H1 (cell line): Measurements from ENCODE around the gene DLGAP5. TPM values are rescaled to one million over a fixed set of nuclear protein-coding genes. Genes with fewer than 3 reads are reported as not detected.

Source experiments
- CTCF ChIA-PET: fragments of 300-600 bp; sonication (Branson Sonifier 250); formaldehyde crosslinking; loops from one replicate; lab custom pipeline; 2021; ENCODE audit not compliant: partially characterized antibody; lab: Charles Lee
- POLR2A ChIA-PET: fragments of 300-600 bp; sonication (Branson Sonifier 250); formaldehyde crosslinking; loops from one replicate; lab custom pipeline; 2021; ENCODE audit warnings: inconsistent platforms; ENCODE audit not compliant: partially characterized antibody; lab: Charles Lee
- DNase-seq, 2 experiments: peaks; one replicate each; pipeline versions ENCODE4 v3.0.0 to v3.0.0-alpha.2; 2010 to 2022; ENCODE audit warnings: low spot score in 2 of 2, low read depth in 1 of 2, mixed read lengths in 1 of 2
- FAIRE-seq: peaks from 2 replicates; lab custom pipeline; 2011; peaks lifted over from hg19 to GRCh38; lab: Jason Lieb, UNC
- H2AFZ ChIP-seq: 2 replicates; pipeline ENCODE4 v1.8.1; 2012; ENCODE audit warnings: low read length, inconsistent platforms
- H2AK5ac ChIP-seq: 2 replicates; pipeline ENCODE4 v1.6.1; 2013; ENCODE audit warnings: low read depth, low read length
- H2BK120ac ChIP-seq: replicated peaks from 2 replicates; pipeline ENCODE3; 2013; ENCODE audit warnings: low read depth, low read length, inconsistent platforms
- H2BK12ac ChIP-seq: 2 replicates; pipeline ENCODE4 v1.6.1; 2013; ENCODE audit warnings: low read depth, low read length
- H2BK15ac ChIP-seq: 2 replicates; pipeline ENCODE4 v1.6.1; 2013; ENCODE audit warnings: low read length
- H2BK20ac ChIP-seq: 2 replicates; pipeline ENCODE4 v1.6.1; 2013; ENCODE audit warnings: low read length
- H2BK5ac ChIP-seq: 2 replicates; pipeline ENCODE4 v1.6.1; 2013; ENCODE audit warnings: low read depth, low read length
- H3K14ac ChIP-seq: 2 replicates; pipeline ENCODE4 v1.6.1; 2013; ENCODE audit warnings: inconsistent platforms; ENCODE audit not compliant: insufficient read length
- H3K18ac ChIP-seq: 2 replicates; pipeline ENCODE4 v1.6.1; 2013; ENCODE audit warnings: low read length; ENCODE audit errors: extremely low read depth
- H3K23ac ChIP-seq: 2 replicates; pipeline ENCODE4 v1.6.1; 2013; ENCODE audit warnings: inconsistent platforms; ENCODE audit not compliant: insufficient read length
- H3K23me2 ChIP-seq: 2 replicates; pipeline ENCODE4 v1.6.1; 2013; ENCODE audit warnings: low read depth, low read length
- H3K27ac ChIP-seq: 2 replicates; pipeline ENCODE4 v1.6.1; 2011; ENCODE audit warnings: low read depth, low read length, inconsistent platforms
- H3K27me3 ChIP-seq, 4 experiments: replicated peaks in 1 of 4; 1 replicate in 1 of 4; 2 replicates in 3 of 4; pipeline versions ENCODE4 v1.6.1 to v1.8.1; 2011 to 2013; ENCODE audit warnings: low read length in 3 of 4, mild to moderate bottlenecking in 3 of 4, inconsistent platforms in 2 of 4, mixed read lengths in 2 of 4, moderate library complexity in 1 of 4; ENCODE audit not compliant: control insufficient read depth in 3 of 4, insufficient read depth in 3 of 4; ENCODE audit errors: extremely low read depth in 1 of 4
- H3K36me3 ChIP-seq, 4 experiments: 2 replicates each; pipeline versions ENCODE4 v1.6.1 to v1.8.1; 2011 to 2013; ENCODE audit warnings: mild to moderate bottlenecking in 4 of 4, low read length in 3 of 4, moderate library complexity in 2 of 4, control low read depth in 1 of 4, inconsistent platforms in 1 of 4; ENCODE audit not compliant: insufficient read depth in 4 of 4, control insufficient read depth in 2 of 4
- H3K4ac ChIP-seq: replicated peaks from 2 replicates; pipeline ENCODE3; 2013; ENCODE audit warnings: low read length, low read depth, mixed read lengths, inconsistent platforms; ENCODE audit not compliant: insufficient read length
- H3K4me1 ChIP-seq, 4 experiments: replicated peaks in 1 of 4; 1 replicate in 1 of 4; 2 replicates in 3 of 4; pipeline versions ENCODE4 v1.6.1 to v1.8.1; 2011 to 2013; ENCODE audit warnings: low read length in 3 of 4, inconsistent platforms in 2 of 4, mixed read lengths in 1 of 4; ENCODE audit not compliant: insufficient read depth in 4 of 4, control insufficient read depth in 3 of 4
- H3K4me2 ChIP-seq, 2 experiments: 2 replicates each; pipeline versions ENCODE4 v1.6.1 to v1.8.1; 2011 to 2013; ENCODE audit warnings: low read depth in 2 of 2, low read length in 2 of 2, control low read depth in 1 of 2, inconsistent platforms in 1 of 2, mild to moderate bottlenecking in 1 of 2; ENCODE audit not compliant: insufficient read depth in 1 of 2
- H3K4me3 ChIP-seq, 4 experiments: fragments of 200-600, 300-600 bp in 1 of 4; sonication (generic), shearing (Covaris generic), sonication (Bioruptor Twin) in 1 of 4; 2 replicates each; pipeline versions ENCODE4 v1.5.1 to v1.8.1; 2011 to 2016; ENCODE audit warnings: low read length in 4 of 4, low read depth in 3 of 4, control low read depth in 2 of 4, inconsistent platforms in 2 of 4, mild to moderate bottlenecking in 2 of 4, mixed read lengths in 1 of 4, moderate library complexity in 1 of 4; ENCODE audit not compliant: insufficient read depth in 2 of 4; ENCODE audit errors: extremely low read depth in 1 of 4
- H3K56ac ChIP-seq: replicated peaks from 2 replicates; pipeline ENCODE3; 2013; ENCODE audit warnings: low read depth, mild to moderate bottlenecking, mixed read lengths, low read length, inconsistent platforms; ENCODE audit not compliant: insufficient read length
- H3K79me1 ChIP-seq: 2 replicates; pipeline ENCODE4 v1.6.1; 2013; ENCODE audit warnings: low read depth, low read length, control low read depth
- H3K79me2 ChIP-seq, 2 experiments: 2 replicates each; pipeline versions ENCODE4 v1.6.1 to v1.8.1; 2012 to 2013; ENCODE audit warnings: low read length in 2 of 2, mild to moderate bottlenecking in 2 of 2, inconsistent platforms in 1 of 2; ENCODE audit not compliant: insufficient read depth in 2 of 2, control insufficient read depth in 1 of 2
- H3K9ac ChIP-seq, 4 experiments: replicated peaks in 1 of 4; 1 replicate in 1 of 4; 2 replicates in 3 of 4; pipeline versions ENCODE4 v1.6.1 to v1.8.1; 2011 to 2013; ENCODE audit warnings: low read depth in 3 of 4, low read length in 3 of 4, control low read depth in 2 of 4, mild to moderate bottlenecking in 2 of 4, moderate library complexity in 2 of 4, inconsistent platforms in 1 of 4; ENCODE audit errors: extremely low read depth in 1 of 4
- H3K9me3 ChIP-seq, 2 experiments: 2 replicates each; pipeline versions ENCODE4 v1.6.1 to v1.8.1; 2012 to 2013; ENCODE audit warnings: mild to moderate bottlenecking in 2 of 2, moderate library complexity in 2 of 2, control low read depth in 1 of 2, inconsistent platforms in 1 of 2, low read depth in 1 of 2, low read length in 1 of 2, mixed read lengths in 1 of 2; ENCODE audit not compliant: insufficient read depth in 2 of 2
- H4K20me1 ChIP-seq, 2 experiments: replicated peaks in 1 of 2; 2 replicates each; pipeline versions ENCODE3 to v1.8.1; 2011 to 2013; ENCODE audit warnings: inconsistent platforms in 2 of 2, low read length in 2 of 2, mild to moderate bottlenecking in 1 of 2; ENCODE audit not compliant: insufficient read depth in 2 of 2, control insufficient read depth in 1 of 2
- H4K5ac ChIP-seq: 2 replicates; pipeline ENCODE4 v1.6.1; 2013; ENCODE audit warnings: low read length, low read depth, mixed read lengths, inconsistent platforms; ENCODE audit not compliant: insufficient read length
- H4K8ac ChIP-seq: 2 replicates; pipeline ENCODE4 v1.8.0; 2013; ENCODE audit warnings: mild to moderate bottlenecking, moderate library complexity, low read length, inconsistent platforms; ENCODE audit not compliant: insufficient read depth; ENCODE audit errors: extremely low read depth
- H4K91ac ChIP-seq: replicated peaks from 2 replicates; pipeline ENCODE3; 2013; ENCODE audit warnings: low read length, mixed read lengths, inconsistent platforms; ENCODE audit not compliant: insufficient read length
- ATF3 ChIP-seq: IDR thresholded peaks from 2 replicates; pipeline ENCODE4 v1.6.1; 2011; ENCODE audit warnings: low read depth, mild to moderate bottlenecking, low read length; ENCODE audit not compliant: insufficient read depth
- CHD1 ChIP-seq: IDR thresholded peaks from 2 replicates; pipeline ENCODE4 v1.6.1; 2012; ENCODE audit warnings: low read depth, low read length, improper control_type of control experiment
- CTCF ChIP-seq, 3 experiments: IDR thresholded peaks; 1 replicate in 2 of 3; 2 replicates in 1 of 3; pipeline versions ENCODE4 v1.5.1 to v1.6.1; 2011; ENCODE audit warnings: low read length in 3 of 3, mild to moderate bottlenecking in 3 of 3, inconsistent platforms in 2 of 3, low read depth in 1 of 3, moderate library complexity in 1 of 3; ENCODE audit not compliant: insufficient read depth in 1 of 3; ENCODE audit errors: control extremely low read depth in 1 of 3
- EGR1 ChIP-seq: IDR thresholded peaks from 2 replicates; pipeline ENCODE4 v1.6.1; 2011; ENCODE audit warnings: low read depth, low read length, borderline replicate concordance
- GABPA ChIP-seq: IDR thresholded peaks from 2 replicates; pipeline ENCODE4 v1.6.1; 2011; ENCODE audit warnings: mild to moderate bottlenecking, low read length, moderate library complexity, borderline replicate concordance; ENCODE audit not compliant: insufficient read depth
- MAFK ChIP-seq: IDR thresholded peaks from 2 replicates; pipeline ENCODE4 v1.6.1; 2012; ENCODE audit warnings: low read depth, mild to moderate bottlenecking, improper control_type of control experiment, low read length
- MAX ChIP-seq: IDR thresholded peaks from 2 replicates; pipeline ENCODE4 v1.6.1; 2012; ENCODE audit warnings: inconsistent platforms
- SP2 ChIP-seq: IDR thresholded peaks from 2 replicates; pipeline ENCODE4 v1.6.1; 2012; ENCODE audit warnings: mild to moderate bottlenecking, low read length, inconsistent platforms
- TCF12 ChIP-seq: IDR thresholded peaks from 2 replicates; pipeline ENCODE4 v1.6.1; 2011; ENCODE audit warnings: low read depth, mild to moderate bottlenecking, low read length
- WGBS, 2 experiments: shearing (Covaris generic) in 1 of 2; methylation state at CpG; one replicate each; pipeline versions ENCODE4 v1.1.6 to v1.1.7; 2013 to 2015; ENCODE audit warnings: low lambda C conversion rate in 2 of 2, mixed read lengths in 2 of 2, inconsistent platforms in 1 of 2, low coverage in 1 of 2, missing lambda C conversion rate in 1 of 2; ENCODE audit not compliant: insufficient replicate concordance in 2 of 2, insufficient coverage in 1 of 2, insufficient read length in 1 of 2; ENCODE audit errors: extremely low coverage in 1 of 2, missing lambda C conversion rate in 1 of 2; 5-methylcytosine and 5-hydroxymethylcytosine counted together
- polyA plus RNA-seq, 7 experiments: library from polyadenylated mRNA; depleted of rRNA in 3 of 7; stranded (reverse) in 5 of 7; unstranded in 2 of 7; fragments of >200 nt in 5 of 7; fragments of 200-250 nt in 2 of 7; gene quantifications; 1 replicate in 5 of 7; 2 replicates in 1 of 7; 4 replicates in 1 of 7; pipeline versions ENCODE4 v1.2.1 to v1.2.3, GENCODE V29; 2011 to 2013; ENCODE audit warnings: missing spikeins in 2 of 7, mixed read lengths in 2 of 7
- total RNA-seq: library from RNA; stranded (reverse); fragmentation: NEBNext Ultra II Directional; extraction: Animal tissue kit (Norgen Biotek cat#: 25700); gene quantifications from 2 replicates; pipeline ENCODE4 v1.2.1, GENCODE V29; 2021

DLGAP5 gene
- total and polyA plus RNA-seq, 2 of the 8 experiments (the other 6 are each of a cell fraction or from before 2014, with no cell fraction given): 16.9 to 155 TPM

- Histone ChIP-seq H4K91ac (no peak overlapping the region), H3K14ac (no peak overlapping the region), H2BK20ac (no peak overlapping the region), H4K8ac (no peak overlapping the region), H3K4me3 (no peak overlapping the region), H3K18ac (no peak overlapping the region), H3K4me2 (no peak overlapping the region), H3K27me3 (peaks cover 0 to 17% (median 11%) of the 10 kb centered on the region in 4 experiments; a peak in 6 of 7 replicates), H4K20me1 (no peaks in the 10 kb centered on the region), H3K9ac (no peak overlapping the region), H2AK5ac (no peak overlapping the region), H2BK12ac (no peak overlapping the region), H2BK15ac (no peak overlapping the region), H3K9me3 (no peaks in the 10 kb centered on the region), H3K23me2 (peaks cover 8% of the 10 kb centered on the region; the same call in 1 of the 2 replicates), H3K4me1 (no peaks in the 10 kb centered on the region; a peak in 1 of 7 replicates), H3K27ac (no peak overlapping the region), H3K56ac (no peak overlapping the region), H2BK5ac (no peak overlapping the region), H2AFZ (no peak overlapping the region), H3K36me3 (no peaks in the 10 kb centered on the region), H3K79me1 (no peaks in the 10 kb centered on the region), H3K79me2 (no peaks in the 10 kb centered on the region), H2BK120ac (no peak overlapping the region), H3K23ac (no peak overlapping the region), H3K4ac (no peak overlapping the region), H4K5ac (no peak overlapping the region)
- POLR2A ChIA-PET: interaction anchor here (0.6 to 1.2 kb wide), 3 partner anchors 8 to 199 kb away, joined by 3 to 5 read pairs (median 4); no protein-coding TSS in a partner anchor
- FAIRE-seq (no peak), DNase-seq (no peak)
- 93% methylated on average over 8 of the region's 8 CpGs; no CpG with 5 or more reads in 1 of the 2 experiments for WGBS, 2 experiments
- CTCF ChIA-PET: interaction anchor here (1.0 to 3.9 kb wide), 6 partner anchors 14 to 35 kb away, joined by 3 to 18 read pairs (median 6); no protein-coding TSS in a partner anchor
- TF ChIP-seq ATF3: no peak
- no peak for TF ChIP-seq MAX
- TF ChIP-seq GABPA: no peak
- TF ChIP-seq EGR1: no peak
- no peak for TF ChIP-seq TCF12
- TF ChIP-seq SP2: no peak
- TF ChIP-seq CTCF (IDR thresholded peaks at IDR 0.05; ENCODE audit: control extremely low read depth in 1 of 3, insufficient read depth in 1 of 3, low read depth in 1 of 3, low read length in 3 of 3): no peak
- no peak for TF ChIP-seq CHD1
- no peak for TF ChIP-seq MAFK
Observed at GRCh38 chr14:55124774-55125386, 66.5 kb downstream of the DLGAP5 start.
